Esophagus squamous epithelium (tissue), 5 donors: ENCODE results near the gene C14orf180. TPM values are rescaled to one million over a fixed set of nuclear protein-coding genes. Genes with fewer than 3 reads are reported as not detected.

Source experiments
- DNase-seq: peaks from one replicate; lab custom pipeline; 2025; lab: John Stamatoyannopoulos, UW
- H3K27ac ChIP-seq, 4 donors: fragments of 200-600 bp; sonication (generic); one replicate each; pipeline ENCODE4 v1.5.1; 2016 to 2019; ENCODE audit warnings: mild to moderate bottlenecking in 1 of 4
- H3K27me3 ChIP-seq, 4 donors: fragments of 200-600 bp; sonication (generic); 1 replicate in 3 of 4; 2 replicates in 1 of 4; pipeline versions ENCODE4 v1.5.1 to v1.6.0; 2017 to 2021; ENCODE audit warnings: antibody characterized with exemption in 1 of 4
- H3K36me3 ChIP-seq, 3 donors: fragments of 200-600 bp; sonication (generic); one replicate each; pipeline ENCODE4 v1.5.1; 2016 to 2019
- H3K4me1 ChIP-seq, 3 donors: fragments of 200-600 bp; sonication (generic); one replicate each; pipeline ENCODE4 v1.5.1; 2017 to 2019
- H3K4me3 ChIP-seq, 4 donors: fragments of 200-600 bp; sonication (generic); 1 replicate in 3 of 4; 2 replicates in 1 of 4; pipeline ENCODE4 v1.5.1; 2016 to 2019; ENCODE audit warnings: mild to moderate bottlenecking in 2 of 4, moderate library complexity in 1 of 4
- H3K9me3 ChIP-seq, 3 donors: fragments of 200-600 bp; sonication (generic); one replicate each; pipeline ENCODE4 v1.5.1; 2016 to 2019
- CTCF ChIP-seq, 6 experiments: fragments of 450-650 bp in 4 of 6; fragments of 200-600 bp in 2 of 6; sonication (generic) in 2 of 6; IDR thresholded peaks; one replicate each; pipeline ENCODE4 v1.5.1; 2016 to 2019; ENCODE audit warnings: antibody characterized with exemption in 6 of 6, mild to moderate bottlenecking in 4 of 6, moderate library complexity in 4 of 6
- POLR2A ChIP-seq, 4 donors: fragments of 450-650 bp; IDR thresholded peaks; one replicate each; pipeline ENCODE4 v1.6.1; 2017; ENCODE audit warnings: antibody characterized with exemption in 4 of 4, mild to moderate bottlenecking in 4 of 4, moderate library complexity in 3 of 4
- WGBS, 2 donors: methylation state at CpG; one replicate each; pipeline ENCODE4 v1.1.5; 2018; 5-methylcytosine and 5-hydroxymethylcytosine counted together
- intact Hi-C: fragments of 100-400 bp; cut with DNase I; formaldehyde crosslinking; loops from one replicate; pipeline ENCODE4 v1.15.0; 2022
- total RNA-seq, 4 donors: library from RNA; depleted of rRNA; stranded (reverse); fragments of >200 nt; gene quantifications; one replicate each; pipeline ENCODE4 v1.1.0, GENCODE V29; 2016
- donor health status: DM: yes; HTN: yes; CAD: no.

Gene C14orf180
- total RNA-seq, 4 donors from 2014 or later: not detected

- TF ChIP-seq POLR2A (IDR thresholded peaks at IDR 0.05) (no peak), CTCF (IDR thresholded peaks at IDR 0.05) (no peak)
- peaks cover 8 to 13% (median 9%) of the 10 kb centered on the region in 3 donors for H3K4me1 ChIP-seq
- no peak overlapping the region for H3K27ac ChIP-seq
- WGBS, 2 donors: 92% methylated on average over 2 of the region's 5 CpGs; no CpG with 5 or more reads in 1 of the 2 donors
- DNase-seq: no peak
- intact Hi-C loops: loop anchor here (5.0 to 10.0 kb wide), 2 partner anchors 425 to 488 kb away; partner anchors contain the start of gene KIF26A
- no peak overlapping the region for H3K4me3 ChIP-seq
- H3K27me3 ChIP-seq: peaks cover 0 to 95% (median 0%) of the 10 kb centered on the region in 4 donors
- no peaks in the 10 kb centered on the region for H3K9me3 ChIP-seq
- H3K36me3 ChIP-seq: no peaks in the 10 kb centered on the region
Observed at GRCh38 chr14:104562606-104563005, 17.0 kb upstream of the C14orf180 start.

DNA sequence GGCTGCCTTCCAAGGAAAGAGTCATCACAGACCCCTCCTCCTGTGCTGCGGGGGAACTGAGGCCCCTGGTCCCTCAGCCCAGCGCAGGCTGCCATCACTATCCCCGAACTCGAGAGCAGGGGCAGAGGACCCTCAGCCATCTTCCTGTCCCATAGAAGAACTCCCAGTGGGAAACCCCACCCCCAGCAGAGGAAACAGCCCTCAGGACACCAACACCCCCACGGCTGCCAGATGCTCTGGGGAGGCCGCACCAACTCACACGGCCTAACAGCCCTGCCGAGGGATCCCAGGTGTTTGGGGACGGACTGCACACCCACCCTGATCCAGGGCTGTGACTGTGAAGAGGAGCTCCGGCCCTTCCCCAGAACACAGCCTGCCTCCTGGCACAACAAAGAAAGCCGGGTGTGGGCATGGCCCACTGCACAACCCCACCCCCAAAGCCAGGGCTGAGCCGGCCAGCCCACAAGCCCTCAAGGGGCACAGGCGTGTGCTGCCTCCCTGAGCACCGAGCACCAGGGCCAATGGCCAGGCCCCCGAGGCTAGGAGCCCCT, 16.3 kb upstream of the C14orf180 start:
- 41 to 80% methylated on average over 3 of the region's 15 CpGs for WGBS, 2 donors
- Histone ChIP-seq H3K9me3 (no peaks in the 10 kb centered on the region), H3K36me3 (no peaks in the 10 kb centered on the region), H3K4me1 (peaks cover 8 to 13% (median 9%) of the 10 kb centered on the region in 3 donors), H3K27me3 (peaks cover 0 to 95% (median 0%) of the 10 kb centered on the region in 4 donors), H3K4me3 (no peak overlapping the region), H3K27ac (no peak overlapping the region)
- TF ChIP-seq POLR2A (IDR thresholded peaks at IDR 0.05) (no peak), CTCF (IDR thresholded peaks at IDR 0.05) (no peak)
- intact Hi-C loops: loop anchor here (5.0 to 10.0 kb wide), 2 partner anchors 426 to 488 kb away; partner anchors contain the start of gene KIF26A
- DNase-seq: no peak

GRCh38 chr14:104563742-104564615, 15.6 kb upstream of the C14orf180 start:
- no peaks in the 10 kb centered on the region for H3K36me3 ChIP-seq
- peaks cover 0 to 100% (median 0%) of the 10 kb centered on the region in 4 donors for H3K27me3 ChIP-seq
- no peak for DNase-seq
- intact Hi-C loops: loop anchor here (5.0 to 10.0 kb wide), 2 partner anchors 427 to 489 kb away; partner anchors contain the start of gene KIF26A
- H3K4me1 ChIP-seq: peaks cover 8 to 13% (median 9%) of the 10 kb centered on the region in 3 donors
- WGBS, 2 donors: 11 to 12% methylated on average over 9 to 12 of the region's 27 CpGs
- H3K9me3 ChIP-seq: no peaks in the 10 kb centered on the region
- no peak overlapping the region for H3K4me3 ChIP-seq
- H3K27ac ChIP-seq: no peak overlapping the region
- TF ChIP-seq CTCF (IDR thresholded peaks at IDR 0.05) (peak in 5 of 6 experiments; percentile 70 to 85 (median 74)), POLR2A (IDR thresholded peaks at IDR 0.05) (no peak)

GRCh38 chr14:104564744-104565679, 14.6 kb upstream of the C14orf180 start:
- DNase-seq: no peak
- 58 to 61% methylated on average over 3 to 8 of the region's 30 CpGs for whole genome bisulfite sequencing, 2 donors
- Histone ChIP-seq H3K27me3 (peaks cover 0 to 100% (median 0%) of the 10 kb centered on the region in 4 donors), H3K4me3 (no peak overlapping the region), H3K27ac (no peak overlapping the region), H3K4me1 (peaks cover 8 to 13% (median 9%) of the 10 kb centered on the region in 3 donors), H3K9me3 (no peaks in the 10 kb centered on the region), H3K36me3 (no peaks in the 10 kb centered on the region)
- intact Hi-C loops: loop anchor here (5.0 to 10.0 kb wide), 2 partner anchors 428 to 490 kb away; partner anchors contain the start of gene KIF26A
- TF ChIP-seq POLR2A (IDR thresholded peaks at IDR 0.05) (no peak), CTCF (IDR thresholded peaks at IDR 0.05) (no peak)
